ENCODE data around the gene RPP25L.
A peak's percentile ranks its signal among the peaks of the same experiment; 100 is the strongest.

The RPP25L gene

GRCh38 chr9:34637356-34638137 lies 25.6 kb upstream of the RPP25L start, which contains the start of gene SIGMAR1:
Gene SIGMAR1, minus strand, starts transcription at chr9:34637787. Its CDS starts 90 bp downstream, at chr9:34637697.
- DNase-seq (ENCODE audit: low read depth) = peak; percentile 88

- DNase-seq (ENCODE audit: low read depth) = no peak
These were observed 25.0 kb upstream of the RPP25L start for GRCh38 chr9:34636791-34637355.

GRCh38 chr9:34635556-34635955 lies 23.7 kb upstream of the RPP25L start:
- no peak for DNase-seq (ENCODE audit: low read depth)

GRCh38 chr9:34634551-34635248 lies 22.8 kb upstream of the RPP25L start:
- no peak for DNase-seq (ENCODE audit: low read depth)

- peak; percentile 64 for DNase-seq (ENCODE audit: low read depth)
These were observed 22.1 kb upstream of the RPP25L start for GRCh38 chr9:34633851-34634550.

- no peak for DNase-seq (ENCODE audit: low read depth)
These were observed 21.3 kb upstream of the RPP25L start for GRCh38 chr9:34633166-34633565.

GRCh38 chr9:34630402-34631154 lies 18.7 kb upstream of the RPP25L start:
- no peak for DNase-seq (ENCODE audit: low read depth)

GRCh38 chr9:34629491-34629808 lies 17.6 kb upstream of the RPP25L start:
- DNase-seq (ENCODE audit: low read depth) = no peak

- no peak for DNase-seq (ENCODE audit: low read depth)
These were observed 17.0 kb upstream of the RPP25L start, which contains the start of gene ARID3C for GRCh38 chr9:34628656-34629490. Gene ARID3C, minus strand, starts transcription at chr9:34629066. Its CDS starts 1,052 bp downstream, at chr9:34628014.

- DNase-seq (ENCODE audit: low read depth) = no peak
These were observed 16.1 kb upstream of the RPP25L start for GRCh38 chr9:34627716-34628655.

- no peak for DNase-seq (ENCODE audit: low read depth)
These were observed 13.2 kb upstream of the RPP25L start for GRCh38 chr9:34625186-34625486.

GRCh38 chr9:34624475-34625185 lies 12.7 kb upstream of the RPP25L start:
- no peak for DNase-seq (ENCODE audit: low read depth)

GRCh38 chr9:34623374-34624235 lies 11.7 kb upstream of the RPP25L start:
- DNase-seq (ENCODE audit: low read depth) = no peak

GRCh38 chr9:34620061-34620994 lies 8.4 kb upstream of the RPP25L start, which contains the start of gene DCTN3:
Gene DCTN3, minus strand, starts transcription at chr9:34620495. Its CDS starts 31 bp downstream, at chr9:34620464.
- peak; percentile 86 for DNase-seq (ENCODE audit: low read depth)

GRCh38 chr9:34615132-34615531 lies 3.2 kb upstream of the RPP25L start:
- no peak for DNase-seq (ENCODE audit: low read depth)

- DNase-seq (ENCODE audit: low read depth) = peak; percentile 60
These were observed 992 bp upstream of the RPP25L start for GRCh38 chr9:34612788-34613390.
